ENCODE data around the gene PIKFYVE.
"Not testable (repeated sequence)": the region's sequence is repeated elsewhere in the genome, so short reads cannot be mapped to it uniquely, and the experiment has no call there.

GRCh38 chr2:208267526-208267925 lies 1.5 kb downstream of the PIKFYVE start:
- not testable (repeated sequence) for TF ChIP-seq CTCF (conservative IDR thresholded peaks at IDR 0.05 in 1 of 2, IDR thresholded peaks at IDR 0.05 in 1 of 2; ENCODE audit: low read depth in 1 of 2, low read length in 2 of 2); EZH2 (IDR thresholded peaks at IDR 0.05; ENCODE audit: low read length, missing control alignments)

Data from fibroblast of lung (primary cell).